KOPT-K1 (cell line): Measurements from ENCODE around the gene METRNL.

Experiments used
- H3K27ac ChIP-seq: fragments of 200-600 bp; sonication (generic); 2 replicates; pipeline ENCODE4 v1.5.1; 2016; ENCODE audit warnings: antibody characterized with exemption, mild to moderate bottlenecking, low read depth, low read length; ENCODE audit not compliant: poor library complexity, severe bottlenecking
- H3K36me3 ChIP-seq: fragments of 200-600 bp; sonication (generic); 2 replicates; pipeline ENCODE4 v1.5.1; 2017; ENCODE audit warnings: antibody characterized with exemption, mild to moderate bottlenecking, low read length, moderate library complexity; ENCODE audit not compliant: insufficient read depth
- H3K9me3 ChIP-seq: fragments of 200-600 bp; sonication (generic); 2 replicates; pipeline ENCODE4 v1.5.1; 2017; ENCODE audit warnings: antibody characterized with exemption, low read length, mild to moderate bottlenecking; ENCODE audit not compliant: insufficient read depth, poor library complexity, severe bottlenecking

Gene METRNL

GRCh38 chr17:83087788-83088360 lies 8.5 kb downstream of the METRNL start:
- Histone ChIP-seq H3K36me3 (no peaks in the 10 kb centered on the region), H3K27ac (no peak overlapping the region), H3K9me3 (no peaks in the 10 kb centered on the region)

GRCh38 chr17:83088451-83088850 lies 9.0 kb downstream of the METRNL start:
- H3K9me3 ChIP-seq: no peaks in the 10 kb centered on the region
- H3K36me3 ChIP-seq: no peaks in the 10 kb centered on the region
- no peak overlapping the region for H3K27ac ChIP-seq

DNA sequence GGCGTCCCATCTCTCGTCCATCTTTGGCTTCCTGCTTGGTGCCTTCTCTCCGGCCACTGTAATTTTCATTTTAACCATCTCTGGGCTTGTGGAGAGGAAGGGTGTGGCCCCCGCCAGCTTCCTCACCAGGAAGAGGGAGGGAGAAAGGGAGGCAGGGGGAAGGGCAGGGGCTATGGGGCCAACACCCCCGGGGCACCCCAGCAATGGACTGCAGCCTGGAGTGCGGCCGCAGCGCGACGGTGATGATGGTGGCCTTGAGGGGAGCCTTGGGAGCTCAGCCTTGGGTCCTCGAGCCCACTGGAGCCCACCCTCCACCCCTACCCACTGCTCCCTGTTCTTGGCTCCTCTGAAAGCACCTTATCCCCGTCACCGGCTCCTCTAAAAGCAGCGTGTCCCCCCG lies 9.5 kb downstream of the METRNL start:
- Histone ChIP-seq H3K27ac (no peak overlapping the region), H3K36me3 (no peaks in the 10 kb centered on the region), H3K9me3 (no peaks in the 10 kb centered on the region)

- no peaks in the 10 kb centered on the region for H3K9me3 ChIP-seq
- no peaks in the 10 kb centered on the region for H3K36me3 ChIP-seq
- H3K27ac ChIP-seq: no peak overlapping the region
Observed at GRCh38 chr17:83089328-83090132, 10.1 kb downstream of the METRNL start.

- Histone ChIP-seq H3K9me3 (no peaks in the 10 kb centered on the region), H3K27ac (no peak overlapping the region), H3K36me3 (no peaks in the 10 kb centered on the region)
Observed at GRCh38 chr17:83090444-83091256, 11.2 kb downstream of the METRNL start.

DNA sequence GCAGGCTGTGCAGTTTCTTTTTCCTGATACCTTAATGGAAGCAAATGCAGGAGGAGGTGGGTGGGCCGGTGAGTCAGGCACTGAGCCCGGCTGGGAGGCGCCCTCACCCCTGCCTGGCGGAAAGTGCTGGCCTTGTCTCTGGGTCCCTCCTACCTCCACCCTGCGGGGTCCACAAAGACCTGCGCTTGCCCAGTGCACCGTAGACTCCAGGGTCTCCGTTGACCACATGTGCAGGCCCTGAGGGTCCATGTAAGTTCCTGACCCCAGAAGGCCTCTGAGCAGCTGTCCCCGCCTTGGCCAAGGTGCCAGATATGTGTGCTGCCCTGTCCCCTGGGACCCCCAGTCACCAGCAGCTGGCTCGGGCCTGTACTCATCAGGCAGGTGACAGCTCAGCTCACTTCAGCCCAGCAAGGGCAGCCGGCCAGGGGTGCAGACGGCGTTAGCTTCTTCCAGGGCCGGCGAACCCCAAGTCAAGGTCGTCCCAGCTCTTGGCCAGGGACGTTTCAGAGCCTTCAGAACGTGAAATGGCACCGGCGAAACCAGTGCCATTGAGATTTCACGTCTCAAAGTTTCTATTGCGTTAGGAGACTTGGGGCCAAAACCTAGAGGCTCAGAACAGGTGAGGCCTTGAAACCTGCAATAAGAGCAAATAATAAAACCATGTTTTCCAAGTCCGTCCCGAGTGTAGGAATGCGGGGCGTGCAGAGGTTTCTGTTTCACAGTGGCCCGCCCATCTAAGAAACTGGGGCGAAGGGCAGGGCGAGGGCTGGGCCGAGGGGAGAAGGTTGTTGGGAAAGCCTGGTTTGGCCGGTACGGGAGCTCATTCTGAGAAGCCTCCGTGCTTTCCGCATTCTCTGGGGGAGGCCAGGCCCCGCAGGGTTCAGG lies 12.1 kb downstream of the METRNL start:
- H3K9me3 ChIP-seq: no peaks in the 10 kb centered on the region
- no peak overlapping the region for H3K27ac ChIP-seq
- no peaks in the 10 kb centered on the region for H3K36me3 ChIP-seq

- Histone ChIP-seq H3K36me3 (no peaks in the 10 kb centered on the region), H3K9me3 (no peaks in the 10 kb centered on the region), H3K27ac (no peak overlapping the region)
Observed at GRCh38 chr17:83092186-83092585, 12.8 kb downstream of the METRNL start.

DNA sequence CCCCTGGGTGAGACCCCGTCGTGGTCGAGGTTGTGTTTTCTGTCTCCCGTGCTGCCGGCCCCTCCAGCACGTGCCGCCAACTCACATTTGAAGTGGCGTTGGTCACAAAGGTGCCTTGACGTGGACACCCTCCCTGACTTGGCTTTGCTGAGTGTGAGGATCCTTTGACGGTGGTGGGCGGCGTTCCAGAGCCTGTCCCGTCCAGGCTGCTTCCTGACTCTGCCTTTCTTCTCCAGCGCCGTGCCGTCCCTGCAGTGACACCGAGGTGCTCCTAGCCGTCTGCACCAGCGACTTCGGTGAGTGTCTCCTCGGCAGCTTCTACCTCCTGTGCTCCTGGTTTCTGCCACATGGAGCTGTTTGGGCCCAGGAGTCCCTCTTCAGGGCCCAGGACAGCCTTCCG lies 13.5 kb downstream of the METRNL start:
- no peak overlapping the region for H3K27ac ChIP-seq
- no peaks in the 10 kb centered on the region for H3K36me3 ChIP-seq
- no peaks in the 10 kb centered on the region for H3K9me3 ChIP-seq

GRCh38 chr17:83093506-83093905 lies 14.1 kb downstream of the METRNL start:
- no peaks in the 10 kb centered on the region for H3K9me3 ChIP-seq
- H3K36me3 ChIP-seq: no peaks in the 10 kb centered on the region
- H3K27ac ChIP-seq: no peak overlapping the region

DNA sequence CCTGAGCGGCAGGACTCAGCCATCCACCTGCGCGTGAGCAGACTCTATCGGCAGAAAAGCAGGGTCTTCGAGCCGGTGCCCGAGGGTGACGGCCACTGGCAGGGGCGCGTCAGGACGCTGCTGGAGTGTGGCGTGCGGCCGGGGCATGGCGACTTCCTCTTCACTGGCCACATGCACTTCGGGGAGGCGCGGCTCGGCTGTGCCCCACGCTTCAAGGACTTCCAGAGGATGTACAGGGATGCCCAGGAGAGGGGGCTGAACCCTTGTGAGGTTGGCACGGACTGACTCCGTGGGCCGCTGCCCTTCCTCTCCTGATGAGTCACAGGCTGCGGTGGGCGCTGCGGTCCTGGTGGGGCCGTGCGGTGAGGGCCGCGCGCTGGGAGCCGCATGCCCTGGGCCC lies 14.9 kb downstream of the METRNL start:
- H3K27ac ChIP-seq: no peak overlapping the region

GRCh38 chr17:83095016-83095415 lies 15.6 kb downstream of the METRNL start:
- H3K9me3 ChIP-seq: no peaks in the 10 kb centered on the region
- H3K27ac ChIP-seq: no peak overlapping the region
- no peaks in the 10 kb centered on the region for H3K36me3 ChIP-seq

More for the DNA sequence above, 14.9 kb downstream of the METRNL start:
- Histone ChIP-seq H3K36me3 (no peaks in the 10 kb centered on the region), H3K9me3 (no peaks in the 10 kb centered on the region)

GRCh38 chr17:83096401-83097224 lies 17.2 kb downstream of the METRNL start:
- Histone ChIP-seq H3K9me3 (no peaks in the 10 kb centered on the region), H3K36me3 (no peaks in the 10 kb centered on the region), H3K27ac (no peak overlapping the region)

DNA sequence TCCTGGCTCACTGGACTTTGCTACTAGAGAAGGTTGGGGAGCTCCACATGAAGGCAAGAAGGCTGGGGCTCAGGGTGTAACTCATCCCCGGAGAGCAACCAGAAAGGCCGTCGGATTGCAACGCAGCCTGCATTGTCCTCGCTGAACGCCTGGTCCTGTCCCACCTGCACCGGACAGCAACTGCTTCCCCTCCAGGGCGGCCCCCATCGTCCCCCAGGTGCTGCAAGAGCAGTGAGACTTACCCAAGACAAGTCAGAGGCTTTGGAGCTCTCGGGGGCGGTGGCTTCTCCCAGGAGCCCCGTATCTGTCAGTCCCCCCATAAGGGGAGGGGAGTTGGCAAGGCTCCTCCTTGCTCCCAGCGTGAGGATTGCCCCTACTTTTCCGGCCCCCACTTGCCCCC lies 18.4 kb downstream of the METRNL start:
- H3K27ac ChIP-seq: no peak overlapping the region
- no peaks in the 10 kb centered on the region for H3K9me3 ChIP-seq
- no peaks in the 10 kb centered on the region for H3K36me3 ChIP-seq
